T-cell (primary cell): ENCODE measurements around the gene AHNAK. TPM values are rescaled to one million over a fixed set of nuclear protein-coding genes. Genes with fewer than 3 reads are reported as not detected.

ENCODE experiments used
- ATAC-seq, 4 experiments: fragments of 200-7000 bp in 3 of 4; fragments of 150-1000 bp in 1 of 4; cut with Tn5 transposase; replicated peaks in 1 of 4; 1 replicate in 3 of 4; 2 replicates in 1 of 4; pipeline ENCODE4 v1.10.0; 2021; ENCODE audit warnings: moderate library complexity in 3 of 4, mild to moderate bottlenecking in 2 of 4, moderate number of reproducible peaks in 1 of 4
- CTCF ChIA-PET, 2 donors: fragments of 300-600 bp; sonication (Branson Sonifier 250); formaldehyde crosslinking; loops; one replicate each; lab custom pipeline; 2022; ENCODE audit warnings: antibody characterized with exemption in 2 of 2; lab: Charles Lee
- POLR2A ChIA-PET, 2 donors: fragments of 300-600 bp; sonication (Branson Sonifier 250); formaldehyde crosslinking; loops; one replicate each; lab custom pipeline; 2022; ENCODE audit warnings: antibody characterized with exemption in 2 of 2; lab: Charles Lee
- DNase-seq, 35 experiments: peaks; one replicate each; pipeline versions ENCODE4 v3.0.0 to v3.0.0-alpha.2; 2013 to 2023
- H3K27ac ChIP-seq: one replicate; pipeline ENCODE4 v1.5.1; 2013; ENCODE audit warnings: low read length
- H3K27me3 ChIP-seq, 2 experiments: replicated peaks in 1 of 2; 1 replicate in 1 of 2; 2 replicates in 1 of 2; pipeline versions ENCODE4 v1.6.1 to v1.7.0; 2013; ENCODE audit warnings: low read length in 1 of 2, mixed read lengths in 1 of 2; ENCODE audit not compliant: control insufficient read depth in 2 of 2, insufficient read depth in 2 of 2; ENCODE audit errors: extremely low read depth in 1 of 2
- H3K36me3 ChIP-seq, 2 donors: 1 replicate in 1 of 2; 2 replicates in 1 of 2; pipeline versions ENCODE4 v1.6.1 to v1.7.0; 2013; ENCODE audit warnings: low read length in 1 of 2; ENCODE audit not compliant: control insufficient read depth in 2 of 2, insufficient read depth in 1 of 2; ENCODE audit errors: extremely low read depth in 1 of 2
- H3K4me1 ChIP-seq, 2 experiments: 1 replicate in 1 of 2; 2 replicates in 1 of 2; pipeline versions ENCODE4 v1.6.1 to v1.7.0; 2013; ENCODE audit warnings: low read length in 2 of 2, mixed read lengths in 1 of 2; ENCODE audit not compliant: insufficient read depth in 2 of 2, control insufficient read depth in 1 of 2; ENCODE audit errors: extremely low read depth in 1 of 2
- H3K4me3 ChIP-seq, 2 donors: 1 replicate in 1 of 2; 2 replicates in 1 of 2; pipeline versions ENCODE4 v1.5.1 to v1.7.0; 2013; ENCODE audit warnings: mild to moderate bottlenecking in 2 of 2, low read length in 1 of 2, moderate library complexity in 1 of 2; ENCODE audit not compliant: control insufficient read depth in 1 of 2; ENCODE audit errors: extremely low read depth in 1 of 2
- H3K9me3 ChIP-seq: 2 replicates; pipeline ENCODE4 v1.7.0; 2013
- H3K27ac Mint-ChIP-seq, 2 donors: one replicate each; pipeline ENCODE4 v1.8.0; 2020 to 2021; ENCODE audit warnings: mild to moderate bottlenecking in 2 of 2, mixed read lengths in 2 of 2
- H3K27me3 Mint-ChIP-seq, 2 donors: one replicate each; pipeline ENCODE4 v1.8.0; 2021 to 2022; ENCODE audit warnings: mixed read lengths in 2 of 2
- H3K36me3 Mint-ChIP-seq: one replicate; pipeline ENCODE4 v1.8.0; 2021; ENCODE audit warnings: mixed read lengths
- H3K4me1 Mint-ChIP-seq, 3 donors: one replicate each; pipeline ENCODE4 v1.8.0; 2020 to 2022; ENCODE audit warnings: mixed read lengths in 3 of 3, mild to moderate bottlenecking in 1 of 3
- H3K4me3 Mint-ChIP-seq, 3 donors: one replicate each; pipeline ENCODE4 v1.8.0; 2020 to 2022; ENCODE audit warnings: mild to moderate bottlenecking in 3 of 3, mixed read lengths in 3 of 3, moderate library complexity in 3 of 3
- H3K9me3 Mint-ChIP-seq, 3 donors: one replicate each; pipeline ENCODE4 v1.8.0; 2020 to 2022; ENCODE audit warnings: mixed read lengths in 3 of 3
- WGBS: methylation state at CpG from one replicate; pipeline ENCODE4 v1.1.5; 2013; ENCODE audit warnings: missing lambda C conversion rate; ENCODE audit not compliant: insufficient coverage; 5-methylcytosine and 5-hydroxymethylcytosine counted together
- total RNA-seq, 35 experiments: library from RNA in 6 of 35; stranded (reverse) in 6 of 35; fragments of 120-200 nt in 1 of 35; gene quantifications; one replicate each; pipeline versions ENCODE4 v1.2.1 to v1.2.4 and lab custom pipeline; 2013 to 2026

The AHNAK gene
- total RNA-seq, 5 donors from 2014 or later (not counting 1 experiment from before 2014, with no cell fraction given): 267 to 636 (median 395) TPM

DNA sequence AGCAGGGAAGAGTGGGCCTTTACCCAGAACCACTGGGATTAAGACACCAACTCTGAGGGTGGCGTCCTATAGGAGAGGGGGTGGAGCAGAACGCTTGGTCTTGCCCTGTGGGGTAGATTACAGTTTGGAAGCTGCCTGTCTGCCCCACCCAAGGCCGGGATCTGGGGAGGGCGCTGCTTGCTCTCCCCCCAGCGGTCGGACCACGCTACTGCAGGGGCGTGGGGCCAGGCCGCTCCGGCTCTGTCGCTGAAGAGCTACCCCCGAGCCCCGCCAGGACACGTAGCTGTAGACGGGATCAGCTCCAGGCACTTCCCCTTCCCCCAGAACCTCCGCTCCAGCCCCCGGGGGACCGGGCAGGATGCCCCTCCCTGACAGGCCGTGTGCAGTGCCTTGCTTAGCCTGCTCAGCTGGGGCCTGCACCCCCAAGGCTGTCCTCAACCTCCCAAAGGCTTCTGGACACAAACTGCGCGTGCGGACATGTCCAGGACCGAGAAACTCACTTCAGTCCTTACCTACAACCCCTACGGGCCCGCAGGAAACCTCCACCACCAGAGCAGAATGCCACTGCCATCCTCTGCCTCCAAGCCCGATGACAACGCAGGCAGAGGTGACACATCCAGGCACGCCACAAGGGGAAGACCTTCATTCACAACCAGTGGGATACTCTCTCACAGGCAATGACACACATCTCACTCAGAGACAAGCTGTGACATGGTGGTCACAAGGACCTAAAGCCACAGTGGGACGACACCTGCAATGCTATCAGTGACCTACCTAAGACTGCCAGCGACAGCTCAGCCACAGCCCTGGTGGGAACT, 3.6 kb downstream of the AHNAK start:
- Mint-ChIP-seq H3K27me3 (no peaks in the 10 kb centered on the region), H3K4me3 (peak overlapping the region; percentile 91 to 96 (median 92)), H3K4me1 (peaks cover 65 to 77% (median 75%) of the 10 kb centered on the region in 3 donors), H3K36me3 (peaks cover 9% of the 10 kb centered on the region), H3K9me3 (no peaks in the 10 kb centered on the region), H3K27ac (peak overlapping the region; percentile 84 to 85)
- CTCF ChIA-PET: interaction anchor here (0.6 to 4.1 kb wide), 15 partner anchors 10 to 148 kb away, joined by 3 to 63 read pairs (median 7); partner anchors contain the start of genes EEF1G (in 1 of the 2) and TUT1 (in 1 of the 2)
- peaks cover 14 to 92% of the 10 kb centered on the region in 2 experiments for H3K4me1 ChIP-seq
- peak overlapping the region; percentile 95 for H3K27ac ChIP-seq
- no peaks in the 10 kb centered on the region for H3K9me3 ChIP-seq
- H3K4me3 ChIP-seq: peak overlapping the region in 1 of 2 donors; percentile 95
- 12% methylated on average over 26 of the region's 30 CpGs for WGBS
- ATAC-seq: peak; percentile 36 to 59 (median 42)
- POLR2A ChIA-PET: interaction anchor here (0.6 to 5.2 kb wide), 9 partner anchors 8 to 750 kb away, joined by 3 to 98 read pairs (median 6); partner anchors contain the start of genes EEF1G (in 1 of the 2), FEN1 (in 1 of the 2) and TUT1 (in 1 of the 2)
- peaks cover 0 to 3% of the 10 kb centered on the region in 2 donors for H3K36me3 ChIP-seq
- DNase-seq: peak; percentile 39 to 81 (median 62)
- no peaks in the 10 kb centered on the region for H3K27me3 ChIP-seq

DNA sequence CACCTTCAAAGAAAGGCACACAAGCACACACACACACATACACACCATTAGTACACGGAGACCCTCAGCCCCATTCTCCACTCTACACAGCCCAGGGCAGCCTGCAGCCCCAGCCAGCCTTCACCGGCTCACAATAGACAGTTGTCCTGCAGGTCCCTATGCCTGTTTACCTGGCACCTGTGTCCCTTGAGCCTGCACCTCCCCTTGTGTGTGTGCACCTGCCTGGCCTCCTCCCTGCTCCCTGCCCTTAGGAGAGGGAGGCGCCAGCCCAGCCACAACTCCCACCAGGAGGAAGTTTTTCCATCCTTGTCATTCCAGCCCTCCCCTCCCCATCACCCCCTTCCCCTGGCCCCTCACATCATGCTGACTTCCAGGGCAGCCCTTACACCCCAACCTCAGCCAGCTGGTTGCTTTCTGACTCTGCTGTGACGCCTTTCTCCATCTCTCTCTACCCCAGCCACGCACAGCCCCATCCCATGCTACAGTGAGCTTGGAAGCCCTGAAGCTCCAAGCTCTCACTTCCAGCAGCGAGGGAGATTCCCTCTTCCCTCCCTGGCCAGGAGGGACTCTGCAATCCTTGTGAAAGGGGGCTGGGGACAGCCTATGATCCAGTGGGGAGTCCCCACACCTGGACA, 4.4 kb downstream of the AHNAK start:
- DNase-seq: peak in 1 of 35 experiments; percentile 14
- peak overlapping the region in 1 of 2 donors; percentile 95 for H3K4me3 ChIP-seq

DNA sequence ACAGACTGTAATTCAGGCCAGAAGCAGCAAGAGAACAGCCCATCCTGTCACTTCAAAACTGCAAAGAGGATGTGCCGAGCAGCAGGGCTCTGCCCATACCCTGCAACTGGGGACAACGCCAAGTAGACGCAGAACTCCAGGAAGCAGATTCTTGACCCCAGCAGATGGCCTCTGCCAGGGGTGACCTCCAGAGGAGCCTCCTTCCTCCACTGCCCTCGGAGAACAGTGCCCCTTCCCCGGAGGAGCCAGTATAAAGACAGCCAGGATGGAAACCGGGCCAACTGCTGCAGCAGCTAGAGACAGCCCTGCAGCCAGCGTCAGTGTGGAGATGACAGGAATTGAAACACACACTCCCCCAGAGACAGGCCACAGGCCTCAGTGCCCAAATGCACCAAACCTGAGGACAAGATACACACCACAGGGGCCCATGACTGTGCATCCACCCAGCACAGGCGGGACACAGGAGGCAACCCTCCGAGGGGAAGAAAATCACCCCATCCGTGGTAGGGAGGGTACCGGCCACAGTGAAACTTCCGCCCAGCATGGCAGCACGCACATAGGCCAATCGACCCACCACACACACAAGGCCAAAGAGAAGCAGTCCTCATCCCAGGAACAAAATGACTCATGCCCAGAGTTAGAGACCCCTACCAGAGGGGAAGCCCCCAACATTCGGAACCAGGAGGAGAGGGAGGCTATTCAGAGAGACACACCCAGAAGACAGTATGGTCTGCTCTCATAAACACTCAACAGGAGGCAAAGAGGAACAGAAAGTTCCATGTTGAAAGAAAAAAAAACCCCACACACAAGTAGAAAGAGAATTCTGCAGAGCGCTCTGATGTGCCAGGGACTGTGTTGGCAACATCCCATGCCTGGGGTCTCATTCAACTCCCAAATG, 5.6 kb downstream of the AHNAK start:
- CTCF ChIA-PET: interaction anchor here (0.8 to 2.2 kb wide), 3 partner anchors 12 to 117 kb away, joined by 3 to 8 read pairs (median 3); no protein-coding TSS in a partner anchor
- peaks cover 57 to 77% (median 72%) of the 10 kb centered on the region in 3 donors for H3K4me1 Mint-ChIP-seq
- Histone ChIP-seq H3K27me3 (no peaks in the 10 kb centered on the region), H3K4me1 (peaks cover 14 to 88% of the 10 kb centered on the region in 2 experiments), H3K36me3 (peaks cover 0 to 11% of the 10 kb centered on the region in 2 donors), H3K4me3 (peak overlapping the region in 1 of 2 donors; percentile 18), H3K9me3 (no peaks in the 10 kb centered on the region), H3K27ac (peak overlapping the region; percentile 95)
- POLR2A ChIA-PET: interaction anchor here in 1 of 2 donors (0.6 to 2.1 kb wide), 3 partner anchors 8 to 161 kb away, joined by 3 to 17 read pairs (median 3); no protein-coding TSS in a partner anchor
- no peaks in the 10 kb centered on the region for H3K9me3 Mint-ChIP-seq
- 36% methylated on average over 5 of the region's 16 CpGs for WGBS
- peak overlapping the region; percentile 80 to 84 for H3K27ac Mint-ChIP-seq
- H3K27me3 Mint-ChIP-seq: no peaks in the 10 kb centered on the region
- DNase-seq: peak in 1 of 35 experiments; percentile 34
- H3K36me3 Mint-ChIP-seq: peaks cover 13% of the 10 kb centered on the region
- peak overlapping the region; percentile 91 to 96 (median 92) for H3K4me3 Mint-ChIP-seq
- ATAC-seq: no peak

More for the DNA sequence above, 4.4 kb downstream of the AHNAK start:
- CTCF ChIA-PET: interaction anchor here (0.5 to 4.1 kb wide), 13 partner anchors 10 to 198 kb away, joined by 4 to 63 read pairs (median 9); partner anchors contain the start of genes EEF1G (in 1 of the 2) and TUT1 (in 1 of the 2)
- H3K4me3 Mint-ChIP-seq: peak overlapping the region; percentile 91 to 96 (median 92)
- Histone ChIP-seq H3K36me3 (peaks cover 0 to 4% of the 10 kb centered on the region in 2 donors), H3K4me1 (peaks cover 14 to 92% of the 10 kb centered on the region in 2 experiments), H3K27ac (peak overlapping the region; percentile 95), H3K27me3 (no peaks in the 10 kb centered on the region), H3K9me3 (no peaks in the 10 kb centered on the region)
- H3K4me1 Mint-ChIP-seq: peaks cover 59 to 74% (median 70%) of the 10 kb centered on the region in 3 donors
- no peaks in the 10 kb centered on the region for H3K27me3 Mint-ChIP-seq
- 66% methylated on average over 4 of the region's 6 CpGs for WGBS
- peak overlapping the region; percentile 84 to 85 for H3K27ac Mint-ChIP-seq
- H3K9me3 Mint-ChIP-seq: no peaks in the 10 kb centered on the region
- ATAC-seq: no peak
- H3K36me3 Mint-ChIP-seq: peaks cover 9% of the 10 kb centered on the region
- POLR2A ChIA-PET: interaction anchor here (0.6 to 5.2 kb wide), 8 partner anchors 11 to 749 kb away, joined by 3 to 98 read pairs (median 6); partner anchors contain the start of genes EEF1G (in 1 of the 2), FEN1 (in 1 of the 2) and TUT1 (in 1 of the 2)

DNA sequence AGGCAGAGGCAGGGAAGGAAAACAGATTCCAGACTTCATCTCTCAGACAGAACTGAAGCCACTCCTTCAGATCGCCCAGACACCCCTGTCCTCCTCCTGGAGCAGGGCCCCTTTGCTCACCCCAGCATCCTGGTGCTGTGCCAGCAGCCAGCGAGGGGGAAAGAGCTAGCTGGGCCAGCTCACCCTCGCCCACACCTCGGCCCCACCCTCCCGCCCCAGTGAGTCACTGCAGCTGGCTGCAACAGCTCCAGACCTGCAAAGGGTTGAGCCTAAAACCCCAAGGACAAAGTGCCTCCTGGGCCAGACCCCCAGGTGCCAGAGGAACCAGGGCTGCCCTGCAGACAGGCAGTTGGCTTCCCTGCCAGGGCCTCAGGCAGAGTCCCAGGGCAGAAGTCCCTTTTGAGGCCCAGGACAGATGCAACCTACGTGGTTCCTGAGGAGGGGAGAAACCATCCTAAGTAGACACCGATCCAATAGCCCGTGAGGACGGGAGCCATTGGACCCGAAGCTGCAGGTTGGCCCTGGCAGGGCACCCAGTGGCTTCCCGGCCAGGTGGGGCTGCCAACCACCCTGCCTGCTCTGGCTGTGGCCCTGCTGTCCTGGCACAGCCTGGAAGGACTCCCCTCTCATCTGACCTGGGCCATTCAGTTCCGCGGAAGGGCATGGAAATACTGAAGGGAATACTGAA, 7.2 kb downstream of the AHNAK start:
- peak overlapping the region; percentile 95 for H3K27ac ChIP-seq

More for the DNA sequence above, 7.2 kb downstream of the AHNAK start:
- Mint-ChIP-seq H3K27me3 (no peaks in the 10 kb centered on the region), H3K27ac (peak overlapping the region; percentile 82 to 89), H3K4me1 (peaks cover 50 to 79% (median 66%) of the 10 kb centered on the region in 3 donors), H3K9me3 (no peaks in the 10 kb centered on the region), H3K36me3 (peaks cover 21% of the 10 kb centered on the region), H3K4me3 (peak overlapping the region; percentile 47 to 63 (median 51))
- peak overlapping the region in 1 of 2 donors; percentile 26 for H3K4me3 ChIP-seq
- ChIA-PET CTCF (interaction anchor here in 1 of 2 donors (0.6 to 2.2 kb wide), 6 partner anchors 13 to 327 kb away, joined by 3 to 12 read pairs (median 4); no protein-coding TSS in a partner anchor), POLR2A (interaction anchor here (0.6 to 2.1 kb wide), 6 partner anchors 13 to 302 kb away, joined by 3 to 17 read pairs (median 4); partner anchors contain the start of gene EEF1G (in 1 of the 2))
- ATAC-seq (peak in 3 of 4 experiments; percentile 11 to 45 (median 37)), DNase-seq (peak in 6 of 35 experiments; percentile 17 to 57 (median 45))
- H3K27me3 ChIP-seq: no peaks in the 10 kb centered on the region
- peaks cover 9 to 80% of the 10 kb centered on the region in 2 experiments for H3K4me1 ChIP-seq
- WGBS: 54% methylated on average over 9 of the region's 13 CpGs
- H3K9me3 ChIP-seq: no peaks in the 10 kb centered on the region
- H3K36me3 ChIP-seq: peaks cover 0 to 27% of the 10 kb centered on the region in 2 donors
